B cell (primary cell): ENCODE results near the gene TMEM273. TPM values are rescaled to one million over a fixed set of nuclear protein-coding genes. Genes with fewer than 3 reads are reported as not detected.
A peak's percentile ranks its signal among the peaks of the same experiment; 100 is the strongest.

Experiments used
- ATAC-seq: fragments of 200-7000 bp; cut with Tn5 transposase; one replicate; pipeline ENCODE4 v1.10.0; 2021; ENCODE audit warnings: low read depth, mild to moderate bottlenecking, moderate number of reproducible peaks, moderate library complexity
- CTCF ChIA-PET: fragments of 350-600 bp; sonication (Branson Sonifier 250); formaldehyde crosslinking; loops from one replicate; lab custom pipeline; 2021; ENCODE audit warnings: antibody characterized with exemption, inconsistent platforms; lab: Charles Lee
- POLR2A ChIA-PET: fragments of 350-600 bp; sonication (Branson Sonifier 250); formaldehyde crosslinking; loops from one replicate; lab custom pipeline; 2021; ENCODE audit warnings: antibody characterized with exemption; lab: Charles Lee
- DNase-seq: peaks from one replicate; pipeline ENCODE4 v3.0.0; 2013
- H2AFZ ChIP-seq: 2 replicates; pipeline ENCODE4 v1.6.1; 2012; ENCODE audit warnings: mild to moderate bottlenecking, low read depth, low read length; ENCODE audit not compliant: insufficient read depth, poor library complexity, severe bottlenecking
- H3K27ac ChIP-seq, 2 donors: 1 replicate in 1 of 2; 2 replicates in 1 of 2; pipeline ENCODE4 v1.5.1; 2012 to 2013; ENCODE audit warnings: low read length in 2 of 2, mild to moderate bottlenecking in 2 of 2, moderate library complexity in 1 of 2
- H3K27me3 ChIP-seq, 4 experiments: fragments of 200-600 bp in 1 of 4; sonication (generic) in 1 of 4; replicated peaks in 1 of 4; 1 replicate in 2 of 4; 2 replicates in 2 of 4; pipeline versions ENCODE4 v1.6.1 to v1.7.0; 2013 to 2016; ENCODE audit warnings: low read length in 3 of 4, mild to moderate bottlenecking in 2 of 4, mixed read lengths in 1 of 4, moderate library complexity in 1 of 4; ENCODE audit not compliant: insufficient read depth in 4 of 4, control insufficient read depth in 3 of 4; ENCODE audit errors: control extremely low read depth in 1 of 4
- H3K36me3 ChIP-seq, 2 experiments: replicated peaks in 1 of 2; 1 replicate in 1 of 2; 2 replicates in 1 of 2; pipeline versions ENCODE4 v1.6.1 to v1.7.1; 2013; ENCODE audit warnings: low read length in 1 of 2; ENCODE audit not compliant: insufficient read depth in 2 of 2, control insufficient read depth in 1 of 2; ENCODE audit errors: control extremely low read depth in 1 of 2, extremely low read depth in 1 of 2
- H3K4me1 ChIP-seq, 2 donors: fragments of 200-600 bp in 1 of 2; sonication (generic) in 1 of 2; 1 replicate in 1 of 2; 2 replicates in 1 of 2; pipeline versions ENCODE4 v1.5.1 to v1.6.1; 2013 to 2017; ENCODE audit warnings: low read length in 2 of 2; ENCODE audit not compliant: control insufficient read depth in 2 of 2, insufficient read depth in 2 of 2
- H3K4me2 ChIP-seq: replicated peaks from 2 replicates; pipeline ENCODE3; 2012; ENCODE audit warnings: mild to moderate bottlenecking, low read depth, low read length; ENCODE audit not compliant: poor library complexity, severe bottlenecking
- H3K4me3 ChIP-seq, 5 experiments: fragments of 200-600 bp in 1 of 5; sonication (generic) in 1 of 5; 1 replicate in 3 of 5; 2 replicates in 2 of 5; pipeline versions ENCODE4 v1.5.1 to v1.7.0; 2011 to 2016; ENCODE audit warnings: low read length in 4 of 5, mild to moderate bottlenecking in 4 of 5, low read depth in 2 of 5, control low read depth in 1 of 5, moderate library complexity in 1 of 5; ENCODE audit not compliant: insufficient read depth in 1 of 5; ENCODE audit errors: control extremely low read depth in 1 of 5, extremely low read depth in 1 of 5
- H3K79me2 ChIP-seq: fragments of 200-600 bp; sonication (generic); one replicate; pipeline ENCODE4 v1.6.0; 2016; ENCODE audit warnings: low read length; ENCODE audit not compliant: control insufficient read depth, insufficient read depth
- H3K9ac ChIP-seq: fragments of 200-600 bp; sonication (generic); 2 replicates; pipeline ENCODE4 v1.6.1; 2017; ENCODE audit warnings: mild to moderate bottlenecking, low read length, moderate library complexity
- H3K9me3 ChIP-seq, 3 donors: one replicate each; pipeline versions ENCODE4 v1.6.1 to v1.7.1; 2013; ENCODE audit warnings: low read length in 2 of 3; ENCODE audit not compliant: control insufficient read depth in 2 of 3, insufficient read depth in 1 of 3; ENCODE audit errors: control extremely low read depth in 1 of 3
- H4K20me1 ChIP-seq: 2 replicates; pipeline ENCODE4 v1.6.0; 2012; ENCODE audit warnings: mild to moderate bottlenecking, low read length; ENCODE audit not compliant: insufficient read depth, control insufficient read depth, poor library complexity, severe bottlenecking
- H3K27ac Mint-ChIP-seq: one replicate; pipeline ENCODE4 v1.8.0; 2021; ENCODE audit warnings: mixed read lengths
- H3K27me3 Mint-ChIP-seq: one replicate; pipeline ENCODE4 v1.8.0; 2021; ENCODE audit warnings: mixed read lengths
- H3K4me1 Mint-ChIP-seq: one replicate; pipeline ENCODE4 v1.8.0; 2021; ENCODE audit warnings: mixed read lengths
- H3K4me3 Mint-ChIP-seq: one replicate; pipeline ENCODE4 v1.8.0; 2021; ENCODE audit warnings: mixed read lengths
- H3K9me3 Mint-ChIP-seq: one replicate; pipeline ENCODE4 v1.8.0; 2022; ENCODE audit warnings: mixed read lengths; ENCODE audit not compliant: insufficient read depth
- CTCF ChIP-seq: fragments of 200-600 bp; IDR thresholded peaks from one replicate; pipeline ENCODE4 v1.8.0; 2022; ENCODE audit warnings: antibody characterized with exemption, mild to moderate bottlenecking
- EZH2 ChIP-seq: IDR thresholded peaks from 2 replicates; pipeline ENCODE4 v1.6.1; 2012; ENCODE audit warnings: borderline replicate concordance, low read depth, mild to moderate bottlenecking, moderate library complexity, low read length; ENCODE audit not compliant: insufficient read depth, poor library complexity, severe bottlenecking
- WGBS: methylation state at CpG from one replicate; pipeline ENCODE4 v1.1.5; 2013; ENCODE audit warnings: missing lambda C conversion rate; ENCODE audit not compliant: insufficient coverage; 5-methylcytosine and 5-hydroxymethylcytosine counted together
- intact Hi-C: fragments of 100-400 bp; cut with micrococcal nuclease; formaldehyde crosslinking; loops from one replicate; pipeline ENCODE4 v1.10.0; 2022
- polyA plus RNA-seq: library from polyadenylated mRNA; depleted of rRNA; stranded (reverse); fragments of >200 nt; gene quantifications from 2 replicates; pipeline ENCODE4 v1.2.3, GENCODE V29; 2012
- total RNA-seq, 2 donors: library from RNA; stranded (reverse); fragments of 120-200 nt in 1 of 2; gene quantifications; 1 replicate in 1 of 2; 2 replicates in 1 of 2; pipeline versions ENCODE4 v1.2.3 to v1.2.4, GENCODE V29; 2013 to 2022

TMEM273 gene
- total and polyA plus RNA-seq, 2 donors (not counting 1 experiment from before 2014, with no cell fraction given), result 36.0 to 36.4 TPM

DNA sequence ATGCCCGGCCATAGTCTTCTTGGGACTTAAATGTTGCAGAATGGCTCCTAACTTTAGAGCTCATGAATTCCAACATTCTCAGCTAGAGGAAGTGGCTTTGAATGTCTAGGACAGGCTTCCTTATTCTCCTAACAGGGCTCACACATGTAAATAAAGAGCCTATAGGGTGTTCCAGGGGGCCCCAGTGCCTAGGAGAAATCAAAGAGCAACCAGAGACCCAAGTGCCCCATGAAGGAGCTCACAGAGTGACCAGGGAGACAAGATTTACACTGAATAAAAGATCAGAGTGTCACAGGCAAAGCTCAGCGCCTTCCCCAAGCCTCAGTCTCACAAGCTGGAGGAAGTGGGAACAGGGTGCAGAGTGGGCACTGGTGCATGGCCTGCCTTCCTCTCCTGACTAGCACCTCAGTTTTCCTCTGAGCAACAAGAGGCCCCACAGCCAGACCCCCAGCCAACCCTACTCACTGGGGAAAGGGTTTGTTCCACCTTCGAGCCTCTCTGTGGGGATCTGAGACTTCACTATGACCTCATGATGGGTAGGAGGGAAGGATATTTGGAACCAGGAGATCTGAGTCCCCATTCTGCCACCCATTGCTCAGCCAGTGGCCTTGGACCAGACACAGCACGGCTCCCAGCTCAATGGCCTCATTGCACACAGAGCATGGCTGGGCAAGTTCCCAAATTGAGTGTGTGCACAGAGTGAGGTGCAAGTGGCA lies 16.0 kb downstream of the TMEM273 start:
- Histone ChIP-seq H3K27me3 (no peaks in the 10 kb centered on the region), H3K4me3 (peak overlapping the region in 1 of 5 experiments; percentile 2), H3K36me3 (peaks cover 0 to 4% of the 10 kb centered on the region in 2 experiments), H3K9ac (no peak overlapping the region), H3K4me1 (peaks cover 45 to 74% of the 10 kb centered on the region in 2 donors), H2AFZ (no peak overlapping the region), H4K20me1 (peaks cover 12% of the 10 kb centered on the region), H3K4me2 (peak overlapping the region; percentile 29), H3K79me2 (peaks cover 6% of the 10 kb centered on the region), H3K27ac (no peak overlapping the region), H3K9me3 (no peaks in the 10 kb centered on the region)
- Mint-ChIP-seq H3K27me3 (no peaks in the 10 kb centered on the region), H3K4me1 (peaks cover 58% of the 10 kb centered on the region), H3K27ac (no peak overlapping the region), H3K9me3 (no peaks in the 10 kb centered on the region), H3K4me3 (no peak overlapping the region)
- ATAC-seq (no peak), DNase-seq (no peak)
- intact Hi-C loops, result no loop called here
- 43% methylated on average over 2 of the region's 4 CpGs for WGBS
- ChIA-PET POLR2A (no interaction called here), CTCF (interaction anchor here (1.0 to 1.3 kb wide), 2 partner anchors 8 to 516 kb away, joined by 3 to 5 read pairs; no protein-coding TSS in a partner anchor)
- no peak for TF ChIP-seq EZH2
- no peak for TF ChIP-seq CTCF

GRCh38 chr10:49171326-49172060 lies 16.7 kb downstream of the TMEM273 start:
- 77% methylated on average over 7 of the region's 7 CpGs for WGBS
- Histone ChIP-seq H3K4me1 (peaks cover 38 to 67% of the 10 kb centered on the region in 2 donors), H3K27ac (no peak overlapping the region), H3K79me2 (peaks cover 6% of the 10 kb centered on the region), H3K27me3 (no peaks in the 10 kb centered on the region), H3K4me2 (peak overlapping the region; percentile 29), H2AFZ (no peak overlapping the region), H3K4me3 (no peak overlapping the region), H3K9me3 (no peaks in the 10 kb centered on the region), H4K20me1 (peaks cover 12% of the 10 kb centered on the region), H3K9ac (no peak overlapping the region), H3K36me3 (peaks cover 0 to 5% of the 10 kb centered on the region in 2 experiments)
- no peak for TF ChIP-seq CTCF
- no peak for TF ChIP-seq EZH2
- H3K27me3 Mint-ChIP-seq, result no peaks in the 10 kb centered on the region
- no peak overlapping the region for H3K4me3 Mint-ChIP-seq
- DNase-seq, result no peak
- intact Hi-C loops, result no loop called here
- POLR2A ChIA-PET, result no interaction called here
- no peak for ATAC-seq
- H3K27ac Mint-ChIP-seq, result no peak overlapping the region
- peaks cover 52% of the 10 kb centered on the region for H3K4me1 Mint-ChIP-seq
- H3K9me3 Mint-ChIP-seq, result no peaks in the 10 kb centered on the region
- CTCF ChIA-PET, result interaction anchor here (1.1 to 1.3 kb wide), 2 partner anchors 10 to 515 kb away, joined by 4 to 5 read pairs; no protein-coding TSS in a partner anchor
